AG09319 (cell line): ENCODE measurements around the gene UBE2R2.

Source experiments
- DNase-seq: peaks from one replicate; pipeline ENCODE4 v3.0.0-alpha.2; 2010; ENCODE audit warnings: low read depth; ENCODE audit errors: extremely low read depth
- TF ChIP-seq, protein P1 (sequence below): IDR thresholded peaks from 2 replicates; pipeline ENCODE4 v1.5.1; 2011; ENCODE audit warnings: low read depth, mild to moderate bottlenecking, inconsistent platforms, low read length, moderate library complexity

Gene UBE2R2

DNA sequence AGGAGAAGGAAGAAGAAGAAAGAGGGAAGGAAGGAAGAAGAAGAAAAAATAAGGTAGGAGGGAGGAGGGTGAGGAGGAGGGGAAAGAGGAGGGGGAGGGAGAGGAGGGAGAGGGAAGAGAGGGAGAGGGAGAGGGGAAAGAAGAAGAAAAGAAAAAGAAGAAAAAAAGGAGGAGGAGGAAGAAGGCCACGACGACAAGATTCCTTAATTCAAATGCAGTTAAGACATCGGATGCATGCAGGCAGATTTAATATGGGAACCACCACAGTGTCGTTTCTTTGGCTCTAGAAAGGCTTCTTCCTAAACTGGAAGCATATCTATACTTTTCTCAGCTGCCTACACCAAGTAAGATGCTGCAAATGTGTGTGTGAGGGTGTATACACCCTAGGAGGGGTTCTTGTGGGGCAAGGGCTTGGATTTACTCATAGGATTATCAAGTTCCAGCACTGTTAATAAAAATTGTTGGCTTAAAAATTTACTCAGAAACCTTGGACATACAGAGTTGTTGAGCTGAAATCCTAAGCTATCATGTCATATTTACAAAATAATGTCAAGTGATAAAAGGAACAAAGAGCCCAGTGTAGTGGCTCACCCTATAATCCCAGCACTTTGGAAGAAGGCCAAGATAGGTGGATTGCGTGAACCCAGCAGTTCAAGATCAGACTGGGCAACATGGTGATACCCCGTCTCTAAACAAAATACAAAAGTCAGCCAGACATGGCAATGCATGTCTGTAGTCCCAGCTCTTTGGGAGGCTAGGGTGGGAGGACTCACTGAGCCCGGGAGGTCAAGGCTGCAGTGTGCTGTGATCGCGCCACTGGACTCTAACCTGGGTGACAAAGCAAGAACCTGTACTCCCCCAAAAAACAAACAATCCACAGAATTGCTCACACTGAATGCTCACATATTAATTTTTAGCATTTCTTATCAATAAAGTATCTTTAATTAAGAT lies 123.2 kb downstream of the UBE2R2 start:
- TF ChIP-seq, protein P1, sequence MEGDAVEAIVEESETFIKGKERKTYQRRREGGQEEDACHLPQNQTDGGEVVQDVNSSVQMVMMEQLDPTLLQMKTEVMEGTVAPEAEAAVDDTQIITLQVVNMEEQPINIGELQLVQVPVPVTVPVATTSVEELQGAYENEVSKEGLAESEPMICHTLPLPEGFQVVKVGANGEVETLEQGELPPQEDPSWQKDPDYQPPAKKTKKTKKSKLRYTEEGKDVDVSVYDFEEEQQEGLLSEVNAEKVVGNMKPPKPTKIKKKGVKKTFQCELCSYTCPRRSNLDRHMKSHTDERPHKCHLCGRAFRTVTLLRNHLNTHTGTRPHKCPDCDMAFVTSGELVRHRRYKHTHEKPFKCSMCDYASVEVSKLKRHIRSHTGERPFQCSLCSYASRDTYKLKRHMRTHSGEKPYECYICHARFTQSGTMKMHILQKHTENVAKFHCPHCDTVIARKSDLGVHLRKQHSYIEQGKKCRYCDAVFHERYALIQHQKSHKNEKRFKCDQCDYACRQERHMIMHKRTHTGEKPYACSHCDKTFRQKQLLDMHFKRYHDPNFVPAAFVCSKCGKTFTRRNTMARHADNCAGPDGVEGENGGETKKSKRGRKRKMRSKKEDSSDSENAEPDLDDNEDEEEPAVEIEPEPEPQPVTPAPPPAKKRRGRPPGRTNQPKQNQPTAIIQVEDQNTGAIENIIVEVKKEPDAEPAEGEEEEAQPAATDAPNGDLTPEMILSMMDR: no peak

DNA sequence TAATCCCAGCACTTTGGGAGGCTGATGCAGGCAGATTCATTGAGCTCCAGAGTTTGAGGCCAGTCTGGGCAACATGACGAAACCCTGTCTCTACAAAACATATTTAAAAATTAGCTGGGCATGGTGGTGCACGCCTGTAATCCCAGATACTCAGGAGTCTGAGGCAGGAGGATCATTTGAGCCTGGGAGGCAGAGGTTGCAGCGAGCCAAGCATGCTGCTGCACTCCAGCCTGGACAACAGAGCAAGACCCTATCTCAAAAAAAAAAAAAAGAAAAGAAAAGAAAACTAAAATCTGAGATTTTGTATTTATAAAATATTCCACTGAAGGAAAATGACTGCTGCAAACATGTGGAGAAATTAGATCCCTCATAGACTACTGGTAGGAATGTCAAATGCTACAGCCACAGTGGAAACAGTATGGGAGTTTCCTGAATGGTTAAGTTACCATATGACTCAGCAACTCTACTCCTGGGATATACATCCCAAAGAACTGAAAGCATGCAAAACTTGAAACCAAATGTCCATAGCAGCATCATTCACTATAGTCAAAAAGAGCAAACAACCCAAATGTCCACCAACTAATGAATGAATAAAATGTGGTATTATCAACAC lies 125.6 kb downstream of the UBE2R2 start:
- DNase-seq: peak; percentile 41
- TF ChIP-seq, protein P1: peak; percentile 47

More for the DNA sequence above, 123.2 kb downstream of the UBE2R2 start:
- no peak for DNase-seq

DNA sequence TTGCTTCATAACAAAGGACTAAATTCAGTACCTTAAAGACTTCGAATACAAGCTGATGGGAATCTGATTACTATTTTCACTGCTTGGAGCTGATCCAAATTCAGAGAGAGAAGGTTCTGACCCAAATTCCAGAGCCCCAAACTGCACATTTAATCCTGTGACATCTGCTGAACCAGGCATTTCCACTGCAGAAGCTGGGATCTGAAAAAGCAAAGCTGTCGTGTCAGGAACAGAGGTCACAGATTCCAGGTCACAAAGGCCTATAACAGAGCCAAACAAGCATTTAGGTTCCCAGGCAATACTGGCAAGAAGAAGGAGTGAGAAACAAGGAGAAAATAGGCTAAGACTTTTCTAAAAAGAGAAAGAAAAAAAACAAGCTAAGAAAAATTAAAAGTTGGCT lies 126.4 kb downstream of the UBE2R2 start:
- TF ChIP-seq, protein P1: no peak

DNA sequence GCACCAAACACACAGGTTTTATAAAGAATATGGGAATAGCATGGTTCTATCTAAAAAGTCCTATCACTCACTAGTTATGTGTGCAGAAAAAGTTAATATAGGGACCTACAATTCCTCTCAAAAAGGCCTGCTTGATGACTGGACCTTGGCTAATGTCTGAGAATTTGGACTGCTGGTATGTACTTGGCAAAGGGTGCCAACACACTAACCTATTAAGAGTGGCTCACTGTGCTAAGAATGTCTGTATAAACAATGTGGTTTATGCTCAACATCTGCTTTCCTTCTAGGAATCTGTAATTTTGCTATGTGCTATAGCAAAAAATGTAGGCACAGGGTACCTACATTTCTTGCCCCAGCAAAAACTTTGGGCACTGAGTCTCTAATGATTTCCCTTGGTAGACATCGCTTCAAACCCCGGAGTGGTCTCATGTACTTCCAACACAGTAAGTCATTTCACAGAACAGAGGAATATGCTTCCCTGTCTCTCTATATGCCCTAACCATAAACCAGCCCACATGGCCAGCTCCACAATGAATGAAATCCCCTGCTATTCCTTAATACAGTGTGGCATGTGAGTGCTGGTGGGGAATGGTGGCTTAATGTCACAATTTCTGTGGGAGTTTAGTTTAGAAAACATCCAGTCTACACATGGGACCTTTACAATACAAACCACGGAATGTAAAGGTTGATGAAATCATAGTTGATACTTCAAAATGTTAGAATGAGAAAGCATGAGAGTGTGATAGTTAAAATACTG lies 130.0 kb downstream of the UBE2R2 start:
- TF ChIP-seq, protein P1: no peak
- peak; percentile 86 for DNase-seq

More for the DNA sequence above, 126.4 kb downstream of the UBE2R2 start:
- DNase-seq: no peak

DNA sequence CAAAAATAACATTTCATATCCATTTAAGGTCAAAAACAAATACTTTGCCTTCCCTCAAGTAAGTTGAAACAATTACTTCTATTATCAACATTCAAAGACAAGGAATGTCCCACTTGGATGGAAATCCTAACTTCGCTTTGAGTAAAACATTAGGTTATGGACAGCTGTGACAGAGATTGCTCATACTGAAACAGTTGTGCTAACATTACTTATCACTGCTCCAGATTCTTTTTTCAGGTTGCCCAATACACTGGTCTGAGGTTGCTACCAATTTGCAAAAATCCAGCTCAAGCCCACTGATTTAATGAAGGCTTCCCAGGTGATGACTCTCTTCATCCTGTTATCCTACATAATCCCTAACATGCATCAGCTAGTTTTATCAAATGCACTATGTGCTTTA lies 133.4 kb downstream of the UBE2R2 start:
- TF ChIP-seq, protein P1: no peak
- DNase-seq: no peak

DNA sequence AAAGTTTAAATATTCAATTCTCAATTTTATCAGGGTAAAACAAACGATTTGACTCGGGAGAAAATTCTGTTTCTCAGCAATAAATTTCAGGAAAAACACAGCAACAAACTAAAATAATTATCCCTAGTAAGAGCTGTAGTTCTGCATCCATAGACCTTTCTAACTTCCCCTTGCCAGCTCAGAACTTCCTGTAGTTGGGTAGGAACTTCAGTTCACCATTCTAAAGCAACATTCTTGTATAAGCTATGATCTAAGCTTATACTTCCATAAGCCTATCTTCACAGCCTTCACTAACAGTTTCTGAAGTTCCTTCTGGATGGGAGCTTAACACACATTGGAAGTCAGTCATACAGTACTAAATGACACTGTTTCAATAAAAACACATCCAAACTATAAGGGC lies 135.1 kb downstream of the UBE2R2 start:
- TF ChIP-seq, protein P1: no peak

DNA sequence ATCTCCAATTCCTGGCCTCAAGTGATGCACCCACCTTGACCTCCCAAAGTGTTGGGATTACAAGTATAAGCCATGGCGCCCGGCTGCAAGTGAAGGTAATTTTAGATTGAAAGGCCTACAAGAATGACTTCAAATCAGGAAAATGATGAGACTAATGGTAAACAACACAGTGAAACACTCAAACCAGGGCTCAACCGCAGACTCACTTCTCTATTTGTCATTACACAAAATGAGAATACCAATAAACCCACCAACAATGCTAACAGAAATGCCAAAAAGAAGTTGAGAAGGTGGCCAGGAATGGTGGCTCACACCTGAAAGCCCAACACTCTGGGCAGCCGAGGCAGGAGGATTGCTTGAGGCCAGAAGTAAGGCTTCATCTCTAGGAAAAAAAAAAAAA lies 139.6 kb downstream of the UBE2R2 start:
- TF ChIP-seq, protein P1: no peak
- DNase-seq: no peak

More for the DNA sequence above, 135.1 kb downstream of the UBE2R2 start:
- DNase-seq: no peak
